ENCODE measurements around the gene ERI2. TPM values are rescaled to one million over a fixed set of nuclear protein-coding genes. Genes with fewer than 3 reads are reported as not detected.
A peak's percentile ranks its signal among the peaks of the same experiment; 100 is the strongest.

ERI2 gene, protein sequence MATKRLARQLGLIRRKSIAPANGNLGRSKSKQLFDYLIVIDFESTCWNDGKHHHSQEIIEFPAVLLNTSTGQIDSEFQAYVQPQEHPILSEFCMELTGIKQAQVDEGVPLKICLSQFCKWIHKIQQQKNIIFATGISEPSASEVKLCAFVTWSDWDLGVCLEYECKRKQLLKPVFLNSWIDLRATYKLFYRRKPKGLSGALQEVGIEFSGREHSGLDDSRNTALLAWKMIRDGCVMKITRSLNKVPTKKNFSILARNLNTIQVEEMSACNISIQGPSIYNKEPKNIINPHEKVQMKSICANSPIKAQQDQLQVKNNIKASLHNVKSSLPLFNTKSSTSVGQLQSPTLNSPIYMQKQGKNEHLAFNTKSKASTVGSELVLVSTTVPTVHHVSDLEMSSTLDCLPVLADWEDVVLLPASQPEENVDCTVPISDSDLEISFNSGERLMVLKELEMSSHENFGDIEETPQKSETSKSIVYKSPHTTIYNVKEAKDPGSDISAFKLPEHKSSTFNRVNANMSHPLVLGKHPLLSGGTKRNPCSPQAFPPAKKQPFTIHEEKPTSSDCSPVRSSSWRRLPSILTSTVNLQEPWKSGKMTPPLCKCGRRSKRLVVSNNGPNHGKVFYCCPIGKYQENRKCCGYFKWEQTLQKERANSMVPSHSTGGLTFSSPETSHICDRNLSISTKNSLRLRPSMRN
- total RNA-seq = 10 to 100 TPM in 8 of 10 donors, 1 to 10 TPM in 2; 8.1 to 13.6 (median 12.0) TPM
- polyA plus RNA-seq = 10 to 100 TPM in 1 of 2 donors, 1 to 10 TPM in 1; 3.2 to 10.6 TPM
- long read RNA-seq, donor 1, partial matches to known transcripts = 2 of 18 reads
- long read RNA-seq, donor 1, other reads (novel, unspliced or antisense) = 15 of 18 reads
- long read RNA-seq, donor 2, partial matches to known transcripts = 4 of 17 reads
- long read RNA-seq, donor 2, other reads (novel, unspliced or antisense) = 7 of 17 reads
- long read RNA-seq, donor 3, partial matches to known transcripts = 6 of 28 reads
- long read RNA-seq, donor 3, other reads (novel, unspliced or antisense) = 21 of 28 reads

- Histone ChIP-seq H3K9me3 (no peaks in the 10 kb centered on the region), H3K27ac (peak within 1 kb of the TSS; percentile 89 to 97 (median 95)), H3K36me3 (peaks cover 0 to 20% (median 0%) of the 10 kb centered on the region in 9 donors), H3K27me3 (no peaks in the 10 kb centered on the region), H3K4me3 (peak within 1 kb of the TSS; percentile 73 to 95 (median 88)), H3K4me1 (peaks cover 0 to 32% (median 17%) of the 10 kb centered on the region in 9 donors)
- peak; percentile 94 to 97 (median 96) for ATAC-seq
- intact Hi-C loops (cut with DNase I) = loop anchor here in 2 of 10 donors (2.0 to 5.0 kb wide), 4 partner anchors 42 to 296 kb away; partner anchors contain the start of genes DCUN1D3 (in 1 of the 2) and LYRM1 (in 1 of the 2)
- 0 to 1% methylated on average over 73 to 74 of the region's 74 CpGs for WGBS, 2 donors
- TF ChIP-seq, protein P1, sequence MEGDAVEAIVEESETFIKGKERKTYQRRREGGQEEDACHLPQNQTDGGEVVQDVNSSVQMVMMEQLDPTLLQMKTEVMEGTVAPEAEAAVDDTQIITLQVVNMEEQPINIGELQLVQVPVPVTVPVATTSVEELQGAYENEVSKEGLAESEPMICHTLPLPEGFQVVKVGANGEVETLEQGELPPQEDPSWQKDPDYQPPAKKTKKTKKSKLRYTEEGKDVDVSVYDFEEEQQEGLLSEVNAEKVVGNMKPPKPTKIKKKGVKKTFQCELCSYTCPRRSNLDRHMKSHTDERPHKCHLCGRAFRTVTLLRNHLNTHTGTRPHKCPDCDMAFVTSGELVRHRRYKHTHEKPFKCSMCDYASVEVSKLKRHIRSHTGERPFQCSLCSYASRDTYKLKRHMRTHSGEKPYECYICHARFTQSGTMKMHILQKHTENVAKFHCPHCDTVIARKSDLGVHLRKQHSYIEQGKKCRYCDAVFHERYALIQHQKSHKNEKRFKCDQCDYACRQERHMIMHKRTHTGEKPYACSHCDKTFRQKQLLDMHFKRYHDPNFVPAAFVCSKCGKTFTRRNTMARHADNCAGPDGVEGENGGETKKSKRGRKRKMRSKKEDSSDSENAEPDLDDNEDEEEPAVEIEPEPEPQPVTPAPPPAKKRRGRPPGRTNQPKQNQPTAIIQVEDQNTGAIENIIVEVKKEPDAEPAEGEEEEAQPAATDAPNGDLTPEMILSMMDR (IDR thresholded peaks at IDR 0.05) = peak in 7 of 9 donors; percentile 32 to 64 (median 51)
- DNase-seq = peak; percentile 90 to 92
Observed at GRCh38 chr16:20806168-20807050, at the start of gene ERI2, which contains the start of gene REXO5. ERI2 (minus strand) TSS chr16:20806472; CDS start chr16:20806430, 42 bp downstream. REXO5 (plus strand) TSS chr16:20806527; CDS start chr16:20806954, 427 bp downstream.

DNA sequence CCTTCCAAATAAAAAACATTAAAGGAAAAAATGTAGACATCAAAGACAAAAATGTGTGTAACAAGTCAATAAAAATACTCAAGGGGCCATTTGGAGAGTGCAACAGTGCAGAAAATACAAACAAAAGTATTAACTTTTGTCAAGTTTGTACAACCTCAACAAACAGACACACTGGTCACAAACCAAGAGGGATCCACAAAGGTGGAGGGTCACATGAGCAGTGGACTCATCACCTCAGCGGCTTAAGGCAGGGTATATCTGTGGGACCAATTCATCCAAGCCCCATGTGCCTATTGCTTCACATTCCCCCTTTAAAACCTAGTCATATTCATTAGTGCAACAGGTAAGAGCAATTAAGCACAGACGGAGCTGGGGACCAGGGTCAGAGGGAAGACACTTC lies 48.7 kb upstream of the ERI2 start:
- 98 to 100% methylated on average over 2 of the region's 2 CpGs for WGBS, 2 donors
- H3K9me3 ChIP-seq = no peaks in the 10 kb centered on the region
- H3K4me3 ChIP-seq = no peak overlapping the region
- ATAC-seq (no peak), DNase-seq (no peak)
- intact Hi-C loops (cut with DNase I) = loop anchor here in 6 of 10 donors (5.0 to 10.0 kb wide), 7 partner anchors 42 to 302 kb away; partner anchors contain the start of genes DCUN1D3 (in 4 of the 6), LYRM1 (in 4 of the 6), ERI2 (in 1 of the 6) and LDAF1 (in 1 of the 6)
- H3K27me3 ChIP-seq = no peaks in the 10 kb centered on the region
- H3K4me1 ChIP-seq = peaks cover 17 to 78% (median 65%) of the 10 kb centered on the region in 9 donors
- H3K27ac ChIP-seq = no peak overlapping the region
- TF ChIP-seq, protein P1 (IDR thresholded peaks at IDR 0.05) = no peak
- H3K36me3 ChIP-seq = peaks cover 0 to 53% (median 0%) of the 10 kb centered on the region in 9 donors

- Histone ChIP-seq H3K9me3 (no peaks in the 10 kb centered on the region), H3K27ac (peak overlapping the region in 6 of 10 donors; percentile 32 to 81 (median 70)), H3K27me3 (no peaks in the 10 kb centered on the region), H3K36me3 (peaks cover 0 to 48% (median 0%) of the 10 kb centered on the region in 9 donors), H3K4me3 (no peak overlapping the region), H3K4me1 (peaks cover 15 to 74% (median 60%) of the 10 kb centered on the region in 9 donors)
- TF ChIP-seq, protein P1 (IDR thresholded peaks at IDR 0.05) = no peak
- DNase-seq = no peak
- intact Hi-C loops (cut with DNase I) = loop anchor here in 6 of 10 donors (2.0 to 10.0 kb wide), 8 partner anchors 43 to 303 kb away; partner anchors contain the start of genes DCUN1D3 (in 5 of the 6), LYRM1 (in 5 of the 6), ERI2 (in 1 of the 6) and LDAF1 (in 1 of the 6)
- 73 to 77% methylated on average over 3 of the region's 3 CpGs for WGBS, 2 donors
- no peak for ATAC-seq
Observed at GRCh38 chr16:20853981-20854620, 47.8 kb upstream of the ERI2 start.
